Activated CD8-positive, alpha-beta T cell treated with anti-CD3 and anti-CD28 coated beads for 36 hours (primary cell): Measurements from ENCODE around the gene SLFN14. TPM values are rescaled to one million over a fixed set of nuclear protein-coding genes. Genes with fewer than 3 reads are reported as not detected.
A peak's percentile ranks its signal among the peaks of the same experiment; 100 is the strongest.

Experiments
- ATAC-seq: fragments of 200-7000 bp; cut with Tn5 transposase; one replicate; pipeline ENCODE4 v1.10.0; 2021; ENCODE audit warnings: mild to moderate bottlenecking, moderate library complexity
- CTCF ChIA-PET: fragments of 350-600 bp; sonication (Branson Sonifier 250); formaldehyde crosslinking; loops from one replicate; lab custom pipeline; 2021; ENCODE audit warnings: antibody characterized with exemption; lab: Charles Lee
- POLR2A ChIA-PET: fragments of 350-600 bp; sonication (Branson Sonifier 250); formaldehyde crosslinking; loops from one replicate; lab custom pipeline; 2021; ENCODE audit warnings: antibody characterized with exemption; lab: Charles Lee
- DNase-seq: peaks from one replicate; pipeline ENCODE4 v3.0.0-alpha.2; 2020
- H3K27ac Mint-ChIP-seq: one replicate; pipeline ENCODE4 v1.8.0; 2021; ENCODE audit warnings: mild to moderate bottlenecking, mixed read lengths
- H3K27me3 Mint-ChIP-seq: one replicate; pipeline ENCODE4 v1.8.0; 2021; ENCODE audit warnings: mixed read lengths
- H3K36me3 Mint-ChIP-seq: one replicate; pipeline ENCODE4 v1.8.0; 2021; ENCODE audit warnings: low read depth, mixed read lengths
- H3K4me1 Mint-ChIP-seq: one replicate; pipeline ENCODE4 v1.8.0; 2021; ENCODE audit warnings: low read depth, mixed read lengths
- H3K4me3 Mint-ChIP-seq: one replicate; pipeline ENCODE4 v1.8.0; 2021; ENCODE audit warnings: mild to moderate bottlenecking, moderate library complexity, mixed read lengths
- H3K9me3 Mint-ChIP-seq: one replicate; pipeline ENCODE4 v1.8.0; 2021; ENCODE audit warnings: mixed read lengths
- CTCF ChIP-seq: fragments of 200-600 bp; IDR thresholded peaks from one replicate; pipeline ENCODE4 v1.8.0; 2022; ENCODE audit warnings: antibody characterized with exemption, mild to moderate bottlenecking
- intact Hi-C: fragments of 100-400 bp; cut with micrococcal nuclease; formaldehyde crosslinking; loops from one replicate; pipeline ENCODE4 v1.10.0; 2022
- total RNA-seq, 2 experiments: library from RNA; stranded (reverse); gene quantifications; one replicate each; pipeline ENCODE4 v1.2.3, GENCODE V29; 2021

The SLFN14 gene
- total RNA-seq, 2 experiments from 2014 or later, result 0.11 TPM; not detected in 1

- no peaks in the 10 kb centered on the region for H3K27me3 Mint-ChIP-seq
- CTCF ChIA-PET, result interaction anchor here (0.9 to 2.0 kb wide), 2 partner anchors 11 to 58 kb away, joined by 3 to 6 read pairs; no protein-coding TSS in a partner anchor
- H3K4me1 Mint-ChIP-seq, result peaks cover 1% of the 10 kb centered on the region
- H3K4me3 Mint-ChIP-seq, result no peak overlapping the region
- no peak for TF ChIP-seq CTCF
- no peaks in the 10 kb centered on the region for H3K36me3 Mint-ChIP-seq
- intact Hi-C loops, result no loop called here
- no peak overlapping the region for H3K27ac Mint-ChIP-seq
- ATAC-seq (no peak), DNase-seq (peak; percentile 42)
- no peaks in the 10 kb centered on the region for H3K9me3 Mint-ChIP-seq
- POLR2A ChIA-PET, result no interaction called here
These were observed 4.9 kb downstream of the SLFN14 start for GRCh38 chr17:35555691-35556090.

DNA sequence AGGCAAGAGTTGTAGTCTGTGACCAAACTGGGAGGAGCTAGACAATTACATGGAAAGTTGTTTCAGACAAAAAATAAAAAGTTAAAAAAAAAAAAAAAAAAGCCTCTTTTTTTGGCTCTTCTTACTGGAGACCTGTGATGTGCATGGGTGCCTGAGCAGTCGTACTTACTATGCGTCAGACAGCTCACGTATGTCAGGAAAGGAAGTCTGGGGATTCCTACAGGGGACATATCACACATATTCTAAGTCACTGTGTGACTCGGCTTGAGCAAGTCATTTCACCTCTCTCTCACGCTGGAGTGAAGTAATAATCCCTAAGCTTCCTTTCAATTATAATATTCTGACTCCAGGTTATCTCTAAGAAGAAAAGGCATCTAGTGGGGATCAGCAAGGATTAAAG lies 6.0 kb downstream of the SLFN14 start:
- Mint-ChIP-seq H3K4me3 (no peak overlapping the region), H3K36me3 (no peaks in the 10 kb centered on the region), H3K27ac (no peak overlapping the region), H3K27me3 (no peaks in the 10 kb centered on the region), H3K4me1 (peaks cover 2% of the 10 kb centered on the region), H3K9me3 (no peaks in the 10 kb centered on the region)
- DNase-seq (peak; percentile 27), ATAC-seq (peak; percentile 74)
- ChIA-PET POLR2A (interaction anchor here (1.2 kb wide), 1 partner anchor 15 kb away, joined by 3 read pairs; no protein-coding TSS in a partner anchor), CTCF (interaction anchor here (0.7 to 2.0 kb wide), 4 partner anchors 15 to 196 kb away, joined by 3 to 6 read pairs (median 4); no protein-coding TSS in a partner anchor)
- intact Hi-C loops, result no loop called here
- no peak for TF ChIP-seq CTCF

DNA sequence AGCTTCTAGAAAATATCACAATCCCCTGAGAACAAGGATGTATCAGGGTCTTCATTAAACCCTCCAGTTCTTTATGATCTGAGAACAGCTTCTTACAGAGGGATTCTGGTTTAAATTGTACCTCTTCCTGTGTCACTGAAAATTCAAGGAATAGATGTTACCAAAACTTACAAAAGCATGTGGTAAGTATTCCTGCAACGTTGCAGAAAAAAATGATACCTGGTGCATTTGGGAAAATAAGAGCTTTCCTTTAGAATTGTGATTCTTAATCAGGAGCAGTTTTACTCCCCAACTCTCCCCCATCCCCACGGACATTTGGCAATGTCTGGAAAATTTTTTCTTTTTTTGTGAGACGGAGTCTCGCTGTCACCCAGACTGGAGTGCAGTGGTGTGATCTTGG lies 7.3 kb downstream of the SLFN14 start:
- Mint-ChIP-seq H3K4me3 (no peak overlapping the region), H3K9me3 (no peaks in the 10 kb centered on the region), H3K4me1 (peaks cover 14% of the 10 kb centered on the region), H3K27ac (no peak overlapping the region), H3K27me3 (no peaks in the 10 kb centered on the region), H3K36me3 (no peaks in the 10 kb centered on the region)
- CTCF ChIA-PET, result interaction anchor here (1.2 to 1.3 kb wide), 2 partner anchors 14 to 382 kb away, joined by 3 read pairs; no protein-coding TSS in a partner anchor
- TF ChIP-seq CTCF, result no peak
- intact Hi-C loops, result no loop called here
- POLR2A ChIA-PET, result interaction anchor here (1.6 kb wide), 1 partner anchor 26 kb away, joined by 7 read pairs; the partner anchor contains the start of gene PEX12
- no peak for ATAC-seq
- DNase-seq, result no peak

- ChIA-PET POLR2A (interaction anchor here (0.8 to 1.2 kb wide), 3 partner anchors 8 to 30 kb away, joined by 3 to 4 read pairs (median 3); no protein-coding TSS in a partner anchor), CTCF (interaction anchor here (1.1 kb wide), 3 partner anchors 9 to 20 kb away, joined by 3 read pairs; no protein-coding TSS in a partner anchor)
- H3K27me3 Mint-ChIP-seq, result no peaks in the 10 kb centered on the region
- no peak overlapping the region for H3K4me3 Mint-ChIP-seq
- H3K36me3 Mint-ChIP-seq, result peaks cover 2% of the 10 kb centered on the region
- intact Hi-C loops, result no loop called here
- H3K4me1 Mint-ChIP-seq, result peaks cover 32% of the 10 kb centered on the region
- DNase-seq, result no peak
- H3K27ac Mint-ChIP-seq, result no peak overlapping the region
- no peaks in the 10 kb centered on the region for H3K9me3 Mint-ChIP-seq
- ATAC-seq, result peak; percentile 49
- TF ChIP-seq CTCF, result no peak
These were observed 11.6 kb downstream of the SLFN14 start for GRCh38 chr17:35548978-35549377.

DNA sequence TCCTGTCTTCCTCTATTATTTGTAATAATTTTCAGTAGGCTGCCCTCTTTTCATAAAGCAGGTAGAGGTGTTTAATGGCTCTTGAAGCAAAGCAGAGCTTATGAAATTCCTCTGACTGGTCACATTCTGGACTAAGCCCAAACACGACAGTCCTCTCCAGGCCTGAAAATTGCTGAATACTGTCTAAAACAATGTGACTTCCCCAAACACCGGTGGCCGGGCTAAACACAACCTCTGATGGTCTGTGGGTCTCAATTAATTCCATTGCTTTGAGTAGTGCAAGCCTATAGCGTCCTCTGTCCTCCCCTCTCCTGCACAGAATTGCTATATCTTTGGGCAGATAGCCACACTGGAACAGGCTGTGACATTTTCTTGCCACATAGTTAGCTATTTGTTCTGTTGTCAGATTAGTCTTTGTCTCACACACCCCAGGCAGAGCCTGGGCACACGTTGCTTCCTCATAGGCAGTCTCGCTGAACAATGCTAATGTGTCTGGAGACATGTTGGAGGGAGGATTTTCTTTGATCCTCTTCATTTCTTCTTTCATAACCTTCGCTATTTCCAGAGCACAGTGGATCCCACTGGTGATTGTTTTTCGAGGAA lies 12.3 kb downstream of the SLFN14 start:
- Mint-ChIP-seq H3K36me3 (peaks cover 2% of the 10 kb centered on the region), H3K9me3 (no peaks in the 10 kb centered on the region), H3K27me3 (no peaks in the 10 kb centered on the region), H3K4me1 (peaks cover 37% of the 10 kb centered on the region), H3K27ac (no peak overlapping the region), H3K4me3 (no peak overlapping the region)
- intact Hi-C loops, result no loop called here
- no peak for DNase-seq
- ChIA-PET POLR2A (interaction anchor here (1.5 to 2.0 kb wide), 2 partner anchors 24 to 30 kb away, joined by 3 to 5 read pairs; partner anchors contain the start of gene PEX12), CTCF (interaction anchor here (0.8 to 1.1 kb wide), 2 partner anchors 21 to 235 kb away, joined by 3 read pairs; no protein-coding TSS in a partner anchor)
- no peak for ATAC-seq
- no peak for TF ChIP-seq CTCF
